HG02623 (cell line): ENCODE measurements around the gene SLCO2A1.

Experiments
- ATAC-seq: cut with Tn5 transposase; IDR thresholded peaks from one replicate; pipeline ENCODE4 v1.9.1; 2021; ENCODE audit warnings: moderate library complexity; ENCODE audit not compliant: unreplicated experiment

The SLCO2A1 gene

DNA sequence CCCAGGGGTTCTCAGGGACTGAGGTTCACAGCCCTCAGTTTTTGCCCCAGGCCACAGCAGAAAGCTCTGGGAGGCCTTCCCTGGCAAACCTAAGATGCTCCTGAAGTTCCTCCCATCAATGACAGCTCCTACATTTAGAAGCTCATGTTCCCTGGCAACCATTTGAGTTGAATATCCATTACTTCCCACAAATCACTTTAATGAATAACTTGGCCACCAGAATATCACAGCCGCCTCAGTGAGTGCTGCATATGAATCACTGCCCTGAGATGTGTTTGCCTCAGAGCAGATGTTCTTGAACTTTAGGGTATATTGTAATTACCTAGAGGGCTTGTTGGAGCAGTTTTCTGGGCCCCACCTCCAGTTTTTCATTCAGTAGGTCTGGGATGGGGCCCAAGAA is 27.4 kb downstream of the SLCO2A1 start:
- no peak for ATAC-seq

DNA sequence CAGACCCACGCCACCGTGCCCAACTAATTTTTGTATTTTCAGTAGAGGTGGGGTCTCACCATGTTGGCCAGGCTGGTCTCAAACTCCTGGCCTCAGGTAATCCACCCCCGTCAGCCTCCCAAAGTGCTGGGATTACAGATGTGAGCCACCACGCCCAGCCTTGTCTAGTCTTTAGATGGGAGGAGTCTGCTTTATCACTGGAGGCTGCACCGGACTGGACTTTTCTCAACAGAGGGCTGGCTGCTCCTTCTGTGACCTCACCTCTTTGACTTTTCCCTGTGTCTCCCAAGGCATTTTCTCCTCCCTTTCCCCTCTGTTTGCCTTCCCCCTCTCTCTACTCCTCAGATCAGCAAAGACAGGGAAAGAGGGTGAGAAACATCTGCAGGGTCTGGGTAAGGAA is 28.5 kb downstream of the SLCO2A1 start:
- ATAC-seq = no peak

DNA sequence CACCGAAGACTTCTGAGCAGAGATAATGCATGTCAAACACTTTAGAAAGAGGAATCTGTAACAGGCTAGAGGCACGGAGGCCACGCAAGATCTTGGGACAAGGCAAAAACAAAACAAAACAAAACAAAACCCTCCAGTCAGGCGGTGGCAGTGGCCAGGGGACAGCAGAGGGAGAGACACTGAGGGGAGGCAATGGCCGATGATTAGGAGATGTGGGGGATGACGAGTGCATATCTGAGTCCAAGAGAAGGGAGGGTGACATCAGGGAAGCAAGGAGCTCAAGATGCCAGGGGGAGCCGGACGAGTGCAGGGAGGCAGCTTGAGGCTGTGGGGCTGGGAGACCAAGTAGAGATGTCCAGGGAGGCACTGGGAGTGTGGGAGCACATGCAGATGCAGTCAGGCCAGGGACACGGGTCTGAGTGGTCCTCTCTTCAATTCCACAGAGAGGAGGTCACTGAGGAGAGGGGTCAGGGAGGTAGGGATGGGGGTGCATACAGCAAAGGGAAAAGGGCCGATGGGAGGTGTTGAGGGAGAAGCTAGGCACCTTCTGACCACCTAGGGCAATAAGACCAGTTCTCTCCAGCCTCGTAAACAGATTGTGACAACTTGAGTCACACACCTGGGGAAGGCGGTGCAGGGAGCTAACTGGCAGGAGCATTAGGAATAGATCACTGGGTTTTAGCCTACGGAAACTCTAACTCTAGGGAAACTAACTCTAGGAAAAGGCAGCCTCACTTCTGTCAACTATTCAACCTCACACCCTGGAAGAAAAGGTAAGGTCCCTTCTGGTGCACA is 29.6 kb downstream of the SLCO2A1 start:
- ATAC-seq = no peak

DNA sequence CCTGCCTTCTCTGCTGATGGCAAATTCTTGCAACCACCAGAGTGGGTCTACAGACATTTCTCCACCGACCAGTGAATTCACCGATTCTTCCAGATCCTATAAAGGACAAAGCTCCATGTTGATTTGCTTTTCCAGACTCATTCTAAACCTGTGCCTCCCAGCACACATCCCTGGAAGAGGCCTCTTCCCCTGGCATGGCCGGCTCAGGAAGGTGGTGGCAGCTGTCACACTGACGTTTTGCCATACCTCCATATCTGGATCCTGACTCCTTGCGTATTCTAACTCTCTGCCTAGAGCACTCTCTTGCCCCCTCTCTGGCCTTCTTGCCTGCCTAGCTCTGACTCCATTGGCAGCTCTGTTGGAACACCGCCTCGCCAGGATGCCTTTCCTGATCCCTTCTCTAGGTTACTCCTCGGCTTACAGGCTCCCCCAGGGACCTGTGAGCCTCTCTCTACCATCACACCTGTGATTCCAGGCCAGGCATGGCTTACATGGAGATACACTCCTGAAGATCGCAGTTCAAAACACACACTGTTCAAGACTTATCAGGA is 31.0 kb downstream of the SLCO2A1 start:
- ATAC-seq = no peak

DNA sequence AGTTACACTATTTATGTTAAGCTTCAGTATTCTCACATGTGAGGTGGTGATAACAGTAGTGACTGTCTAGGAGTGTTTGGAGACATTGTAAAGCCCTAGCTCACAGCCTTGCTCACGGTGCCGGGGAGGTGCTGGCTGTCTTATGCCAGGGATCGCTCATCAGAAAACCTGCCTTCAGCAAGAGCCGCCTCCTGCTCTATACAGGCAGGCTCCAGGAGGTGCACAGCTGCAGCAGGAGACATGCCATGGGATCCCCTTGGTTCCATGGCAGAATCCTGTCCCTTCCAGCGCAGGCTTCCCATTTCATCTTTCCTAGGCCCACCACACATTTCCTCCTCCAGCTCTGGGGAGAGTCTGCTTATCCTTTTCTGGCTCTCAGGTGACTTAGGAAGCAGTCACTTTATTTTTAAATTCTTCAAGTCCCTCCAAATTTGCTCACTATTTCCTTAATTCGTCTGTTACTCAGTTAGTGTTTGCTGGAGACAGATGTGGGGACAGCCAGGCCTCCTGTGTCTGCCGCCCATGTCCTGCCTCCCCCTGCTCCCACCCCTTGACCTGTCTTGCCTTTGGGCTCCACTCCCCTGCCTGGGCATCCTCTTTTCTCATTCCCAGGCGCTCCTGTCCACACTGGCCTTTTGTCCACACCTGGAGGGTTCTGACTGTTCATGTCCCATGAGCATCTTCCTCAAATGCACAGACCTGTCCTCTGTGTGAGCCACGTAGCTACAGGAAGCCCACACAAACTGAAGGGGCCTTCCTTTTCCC is 31.7 kb downstream of the SLCO2A1 start:
- no peak for ATAC-seq

DNA sequence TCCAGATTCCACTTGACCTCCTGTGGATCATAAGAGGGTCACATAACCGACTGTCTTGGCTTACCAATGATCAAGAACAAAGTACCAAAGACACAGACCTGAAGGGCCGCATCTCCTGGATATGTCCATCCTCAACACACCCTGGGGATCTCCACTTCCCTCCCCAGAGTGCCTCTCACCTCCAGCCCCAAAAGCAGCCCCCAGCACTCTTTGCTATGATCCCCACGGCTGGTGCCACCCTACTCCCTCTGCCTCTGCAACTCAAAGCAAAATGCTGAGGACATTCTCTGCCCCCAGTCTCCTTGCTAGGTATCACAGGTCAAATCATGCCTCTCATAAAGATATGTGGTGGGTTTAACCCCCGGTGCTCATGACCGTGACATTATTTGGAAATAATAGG is 32.7 kb downstream of the SLCO2A1 start:
- no peak for ATAC-seq

DNA sequence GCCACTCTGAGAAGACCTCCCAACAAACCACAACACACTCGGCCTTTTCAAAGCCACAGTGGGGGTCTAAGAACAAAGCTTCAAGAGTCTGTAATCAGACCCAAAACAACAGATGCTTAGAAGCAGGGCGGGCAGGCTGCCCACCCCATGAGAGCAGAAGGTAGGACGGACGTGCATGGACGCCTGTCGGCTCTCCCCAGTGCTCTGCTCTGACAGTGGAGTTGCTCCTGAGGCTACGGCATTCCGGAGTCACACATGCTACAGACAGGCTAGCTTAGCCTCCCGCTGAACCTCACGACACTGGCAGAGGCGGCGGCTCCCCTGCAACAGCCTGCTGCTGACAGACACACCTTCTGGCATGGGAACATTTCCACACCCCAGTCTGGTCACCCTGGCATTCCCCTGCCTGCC is 33.5 kb downstream of the SLCO2A1 start:
- ATAC-seq = no peak

DNA sequence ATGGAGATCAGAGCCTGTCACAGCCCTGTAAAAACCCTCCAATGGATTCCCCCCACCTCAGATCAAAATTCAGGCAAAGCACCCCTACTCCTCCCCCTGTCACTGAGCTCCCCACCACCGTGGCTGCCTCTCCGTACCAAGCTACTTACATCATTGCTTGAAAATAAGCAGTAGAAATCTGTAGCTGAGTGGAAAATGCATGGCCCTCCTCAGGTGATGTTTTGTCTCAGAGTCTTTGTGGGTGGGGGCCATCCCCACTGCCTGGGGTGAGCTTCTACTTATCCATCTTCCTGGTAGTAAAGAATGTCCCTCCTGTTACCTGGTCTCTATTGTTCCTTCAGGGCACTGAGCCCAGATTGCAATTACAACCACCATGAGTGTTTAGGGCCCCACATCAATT is 34.5 kb downstream of the SLCO2A1 start:
- no peak for ATAC-seq

DNA sequence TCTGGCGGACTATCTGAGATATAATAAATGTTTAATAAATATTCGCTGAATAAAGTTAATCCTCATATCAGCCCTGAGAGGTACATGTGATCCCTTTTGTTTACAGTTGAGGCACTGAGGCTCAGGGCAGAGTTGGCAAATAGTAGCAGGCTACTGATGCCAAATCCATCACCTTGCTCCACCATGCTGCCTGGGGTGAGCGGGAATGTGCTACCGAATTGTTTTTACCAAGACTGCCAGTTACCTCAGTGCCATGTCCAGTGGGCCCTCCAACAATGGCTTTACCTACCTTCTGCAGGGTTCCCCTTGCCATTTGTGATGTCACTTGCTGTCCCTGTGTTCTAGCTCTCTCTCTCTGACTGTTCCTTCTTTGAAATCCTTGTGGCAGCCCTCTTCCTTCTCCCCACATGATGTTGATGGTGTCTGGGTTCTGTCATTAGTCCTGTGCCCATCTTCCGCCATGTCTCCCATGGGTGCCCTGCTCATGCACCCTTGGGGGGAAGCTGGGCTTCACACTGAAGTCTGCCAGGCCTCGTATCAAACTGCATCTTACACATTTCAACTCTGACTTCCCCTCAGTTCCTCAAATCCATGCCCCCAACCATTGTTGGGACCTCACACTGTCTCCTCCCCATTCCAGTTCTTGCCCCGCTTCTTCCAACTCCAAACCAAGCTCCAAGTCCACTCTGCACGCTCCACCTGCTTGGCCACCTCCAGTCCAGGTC is 35.4 kb downstream of the SLCO2A1 start:
- no peak for ATAC-seq

DNA sequence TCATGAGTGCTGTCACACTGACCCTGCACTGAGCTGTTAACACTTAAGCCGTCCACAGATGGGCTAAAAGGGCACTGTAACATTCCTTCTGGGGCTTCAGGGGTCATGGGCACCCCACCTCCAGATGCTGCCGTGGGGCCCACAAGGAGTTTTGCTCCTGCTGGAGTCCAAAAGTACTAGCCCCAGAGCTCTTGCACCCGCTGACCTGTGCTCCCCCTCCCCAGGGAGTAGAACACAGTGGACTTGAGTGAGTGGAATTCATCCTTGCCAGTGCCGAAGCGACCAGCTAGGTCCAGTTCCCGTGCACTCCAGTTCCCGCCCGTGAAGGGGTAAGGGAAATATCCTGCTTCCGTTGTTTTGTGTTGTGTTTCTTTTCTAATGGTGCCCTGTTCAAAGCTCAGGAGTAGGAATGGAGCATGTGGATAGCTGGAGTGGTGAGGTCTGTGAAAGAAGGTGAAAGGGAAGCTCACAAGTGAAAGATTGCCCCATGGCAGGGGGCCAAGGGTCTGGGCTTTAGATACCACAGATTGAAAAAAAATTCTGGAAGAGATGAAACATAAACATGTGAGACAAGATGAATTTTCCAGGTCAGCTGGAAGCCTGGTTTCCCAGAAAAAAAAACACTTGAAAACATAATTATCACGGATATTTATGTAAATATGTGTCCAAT is 36.6 kb downstream of the SLCO2A1 start:
- no peak for ATAC-seq

DNA sequence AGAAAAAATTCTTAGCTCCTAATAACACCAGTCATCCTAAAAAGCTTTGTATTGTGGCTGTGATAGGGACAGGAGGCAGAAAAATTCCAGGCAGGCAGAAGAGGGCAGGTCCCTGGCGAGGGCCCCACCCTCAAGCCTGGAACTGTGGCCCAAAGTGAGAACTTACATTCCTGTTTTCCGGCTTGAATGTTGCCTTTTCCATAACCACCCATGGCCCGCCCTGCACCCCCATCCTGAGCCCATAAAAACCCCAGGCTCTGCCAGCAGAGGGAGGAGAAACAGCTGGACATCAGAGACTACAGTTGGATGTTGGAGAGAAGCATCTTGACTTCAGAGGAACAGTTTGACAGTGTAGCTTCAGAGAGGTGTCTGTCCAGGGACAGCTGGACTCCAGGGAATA is 37.3 kb downstream of the SLCO2A1 start:
- ATAC-seq = no peak

DNA sequence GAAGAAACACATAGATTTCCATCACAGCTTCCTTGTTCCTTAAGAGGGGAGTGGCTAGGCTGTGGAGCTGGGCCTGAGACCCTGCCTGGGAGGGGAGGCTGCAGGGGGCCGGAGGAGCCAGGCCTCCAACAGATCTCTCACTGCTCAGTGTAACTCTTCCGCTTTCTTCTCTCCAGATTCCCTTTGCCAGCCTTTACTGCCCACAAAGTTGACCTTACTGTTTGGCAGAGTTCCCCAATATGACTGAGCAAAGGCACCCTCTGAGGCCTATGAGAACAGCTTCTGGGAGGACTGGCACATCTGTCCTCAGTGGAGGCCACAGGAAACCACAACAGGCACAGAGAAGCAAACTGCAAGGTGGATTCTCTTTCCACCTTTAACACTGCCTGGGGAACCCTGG is 38.1 kb downstream of the SLCO2A1 start:
- ATAC-seq = no peak

DNA sequence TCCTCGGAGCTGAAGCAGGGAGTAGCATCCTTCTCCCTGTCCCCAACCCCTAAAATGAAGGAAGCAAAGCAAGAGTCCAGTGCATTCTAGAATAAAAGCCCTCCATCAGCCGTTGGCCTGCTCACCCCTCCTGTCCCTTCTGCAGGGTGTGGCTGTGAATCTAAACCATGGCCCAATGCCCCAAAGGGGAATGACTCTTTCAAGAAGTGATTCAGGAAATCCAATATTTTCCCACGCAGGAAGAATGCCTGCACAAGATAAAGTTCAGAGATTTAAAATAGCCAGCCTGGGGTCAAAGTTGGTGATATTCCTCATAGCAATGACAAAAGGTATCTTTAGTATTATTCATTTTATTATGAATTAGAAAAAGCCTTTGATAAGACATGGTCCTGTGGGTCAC is 38.5 kb downstream of the SLCO2A1 start:
- no peak for ATAC-seq

DNA sequence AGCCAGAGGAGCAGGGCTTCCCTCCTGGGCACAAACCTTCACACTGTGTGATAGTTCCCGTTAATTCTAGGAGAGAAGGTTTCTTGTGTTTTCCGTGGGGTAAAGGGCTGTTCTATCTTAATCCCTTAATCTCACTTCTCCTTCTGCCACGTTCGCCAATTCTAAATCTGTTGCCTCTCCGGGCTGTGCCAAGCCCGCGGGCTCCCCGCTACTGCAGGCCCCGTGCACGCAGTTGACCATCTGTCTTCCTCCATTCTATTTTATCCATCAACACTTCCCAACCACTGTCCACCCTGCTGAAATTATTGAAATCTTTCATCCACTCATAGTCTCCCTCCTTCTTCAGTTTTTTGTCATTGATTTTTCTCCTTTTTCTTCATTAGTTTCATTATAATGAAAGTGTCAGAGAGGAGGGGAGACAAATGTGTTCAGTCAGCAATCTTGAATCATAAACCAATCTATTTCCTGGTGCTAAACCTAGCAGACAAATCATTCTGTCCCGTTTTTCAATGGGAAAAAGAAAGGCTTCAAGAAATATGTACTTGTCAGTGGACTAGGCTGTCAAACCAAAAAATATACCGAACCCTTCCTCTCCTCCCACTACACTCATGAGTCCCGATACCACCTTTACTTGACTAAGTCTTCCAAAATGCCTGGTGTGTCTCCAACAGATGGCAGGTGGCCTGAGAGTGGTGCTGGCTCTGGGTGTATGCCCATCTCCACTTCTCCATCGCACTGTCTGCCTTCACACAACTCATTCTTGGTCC is 39.6 kb downstream of the SLCO2A1 start:
- no peak for ATAC-seq

DNA sequence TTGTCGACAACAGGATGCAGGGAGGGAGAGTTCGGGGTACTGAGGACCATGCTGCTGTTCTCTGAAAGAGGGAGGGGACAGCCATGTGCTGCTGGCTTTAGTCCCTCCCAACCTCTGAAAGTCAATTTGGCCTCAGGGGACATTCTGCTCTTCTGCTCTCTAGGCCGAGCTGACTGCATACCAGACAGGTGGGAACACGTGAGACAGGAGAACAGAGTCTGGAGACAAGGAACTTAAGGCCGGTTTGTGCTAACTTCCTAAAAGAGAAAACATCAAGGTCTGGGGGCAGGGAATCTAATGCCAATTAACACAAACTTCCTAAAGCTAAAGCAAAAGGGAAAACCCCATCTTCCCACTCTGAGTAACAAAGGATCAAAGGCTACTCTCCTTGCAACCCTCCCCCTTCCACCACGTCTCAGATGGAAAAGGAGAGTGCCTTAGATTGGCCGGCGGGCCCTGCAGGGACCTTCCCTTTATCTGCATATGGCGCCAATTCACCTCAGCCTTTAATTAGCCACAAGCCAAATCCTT is 41.0 kb downstream of the SLCO2A1 start:
- no peak for ATAC-seq

DNA sequence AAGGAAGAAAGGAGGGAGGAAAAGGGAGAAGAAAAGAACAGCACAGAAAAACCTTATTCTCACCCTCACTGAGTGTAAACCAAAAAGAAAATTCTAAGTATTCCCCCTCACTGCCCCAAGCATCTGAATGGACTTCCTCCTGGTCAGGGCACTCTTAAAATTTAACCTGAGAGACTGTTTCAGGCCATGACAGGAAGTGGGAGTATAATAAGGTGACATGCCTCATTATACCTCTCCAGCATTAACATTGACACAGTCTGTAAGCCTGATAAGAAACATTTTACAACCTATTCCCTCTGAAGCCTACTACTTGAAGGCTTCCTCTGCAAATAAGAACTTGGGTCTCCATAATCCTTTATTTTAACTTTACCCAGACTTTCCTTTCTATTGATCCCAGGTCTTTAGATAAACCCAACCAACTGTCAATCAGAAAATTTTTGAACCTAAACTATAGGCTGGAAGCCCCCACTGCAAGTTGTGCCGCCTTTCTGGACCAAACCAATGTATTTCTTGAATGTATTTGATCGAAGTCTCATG is 41.7 kb downstream of the SLCO2A1 start:
- ATAC-seq = no peak

DNA sequence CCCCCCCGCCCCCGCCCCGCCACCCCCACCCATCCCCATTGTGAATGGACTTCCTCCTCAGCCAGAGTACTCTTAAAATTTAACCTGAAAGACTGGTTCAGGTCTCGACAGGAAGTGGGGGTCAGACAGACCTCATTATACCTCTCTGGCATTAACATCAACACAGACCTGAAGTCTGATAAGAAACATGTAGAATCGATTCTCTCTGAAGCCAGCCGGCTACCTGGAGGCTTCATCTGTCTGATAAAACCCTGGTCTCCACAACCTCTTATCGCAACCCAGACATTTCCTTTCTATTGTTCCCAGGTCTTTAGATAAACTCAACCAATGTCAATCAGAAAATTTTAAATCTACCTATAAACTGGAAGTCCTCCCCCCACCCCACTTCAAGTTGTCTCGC is 42.6 kb downstream of the SLCO2A1 start:
- ATAC-seq = no peak

DNA sequence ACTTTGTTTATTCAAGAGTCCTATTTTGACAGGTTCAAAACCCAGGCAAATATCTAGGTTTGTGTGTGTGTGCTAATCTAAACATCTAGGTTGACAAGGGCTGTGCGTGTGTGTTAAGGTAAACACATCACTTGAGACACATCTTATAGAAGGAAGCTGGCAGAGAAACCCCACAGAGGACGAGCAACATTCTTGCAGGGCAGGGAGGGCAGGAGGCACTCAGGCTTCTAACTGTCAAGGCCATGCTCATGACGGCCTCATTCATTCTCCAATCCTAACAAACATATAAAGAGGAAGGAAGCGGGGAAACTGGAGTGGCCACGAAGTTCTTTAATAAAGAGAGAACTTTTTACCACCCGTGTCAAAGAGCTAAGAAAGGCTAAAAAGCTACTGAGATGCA is 43.4 kb downstream of the SLCO2A1 start:
- no peak for ATAC-seq

DNA sequence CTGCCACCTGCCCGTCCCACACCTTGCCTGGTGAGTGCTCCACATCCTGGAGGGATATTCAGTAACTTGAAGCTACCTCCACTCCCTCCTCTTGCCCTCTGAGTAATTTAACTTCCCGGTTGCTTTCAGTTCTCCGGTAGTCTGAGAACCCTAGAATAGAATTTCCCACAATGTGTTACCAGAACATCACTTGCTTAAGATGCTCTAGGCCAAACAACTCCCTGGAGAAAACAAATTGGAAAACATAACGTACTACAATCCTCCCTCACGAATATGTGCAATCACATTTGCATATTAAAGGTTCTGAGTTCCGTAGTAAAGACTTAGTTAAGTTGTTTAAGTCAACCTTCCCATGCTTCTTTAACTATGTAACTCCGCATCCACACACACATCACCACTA is 44.8 kb downstream of the SLCO2A1 start:
- ATAC-seq = no peak
